ENCODE measurements around the gene CADPS2. TPM values are rescaled to one million over a fixed set of nuclear protein-coding genes. Genes with fewer than 3 reads are reported as not detected.

The CADPS2 gene
- total and polyA plus RNA-seq, 2 of the 8 experiments (the other 6 are each of a cell fraction or from before 2014, with no cell fraction given) = 8.9 to 22.3 TPM

DNA sequence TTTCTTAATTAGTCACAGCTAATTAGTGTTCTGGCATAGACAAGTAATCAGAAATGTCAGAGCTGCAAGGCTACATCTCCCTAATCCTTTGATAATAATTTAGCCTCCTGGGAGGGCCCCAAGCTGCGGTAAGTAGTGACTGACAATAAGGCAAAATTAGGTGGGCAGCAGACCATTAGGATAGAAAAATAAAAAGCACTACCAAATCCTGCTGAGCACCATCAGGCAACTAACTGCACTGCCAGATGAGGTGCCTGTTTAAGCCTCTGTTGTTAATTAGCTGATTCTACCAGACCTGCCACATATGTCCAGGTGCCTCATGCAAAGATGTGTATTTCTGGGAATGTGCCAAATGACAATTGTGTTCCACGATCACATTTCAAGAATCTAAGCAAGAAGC lies 549.2 kb downstream of the CADPS2 start:
- Histone ChIP-seq H3K79me2 (ENCODE audit: control insufficient read depth in 1 of 2, insufficient read depth in 2 of 2, low read length in 2 of 2) (no peaks in the 10 kb centered on the region), H3K4me2 (ENCODE audit: insufficient read depth in 1 of 2, low read depth in 2 of 2, low read length in 2 of 2) (no peak overlapping the region), H2AK5ac (ENCODE audit: low read depth, low read length) (no peak overlapping the region), H3K9me3 (ENCODE audit: insufficient read depth in 2 of 2, low read depth in 1 of 2, low read length in 1 of 2) (no peaks in the 10 kb centered on the region), H3K4me3 (ENCODE audit: extremely low read depth in 1 of 4, insufficient read depth in 2 of 4, low read depth in 3 of 4, low read length in 4 of 4) (no peak overlapping the region), H2BK20ac (ENCODE audit: low read length) (no peak overlapping the region), H4K5ac (ENCODE audit: insufficient read length, low read depth, low read length) (no peak overlapping the region), H4K8ac (ENCODE audit: extremely low read depth, insufficient read depth, low read length) (no peak overlapping the region), H2BK12ac (ENCODE audit: low read depth, low read length) (no peak overlapping the region), H2BK5ac (ENCODE audit: low read depth, low read length) (no peak overlapping the region), H3K4me1 (replicated peaks in 1 of 4; ENCODE audit: control insufficient read depth in 3 of 4, insufficient read depth in 4 of 4, low read length in 3 of 4) (peaks cover 0 to 13% (median 5%) of the 10 kb centered on the region in 4 experiments; a peak in 4 of 7 replicates), H3K27me3 (replicated peaks in 1 of 4; ENCODE audit: control insufficient read depth in 3 of 4, extremely low read depth in 1 of 4, insufficient read depth in 3 of 4, low read length in 3 of 4) (no peaks in the 10 kb centered on the region), H3K79me1 (ENCODE audit: low read depth, low read length) (no peaks in the 10 kb centered on the region), H3K9ac (replicated peaks in 1 of 4; ENCODE audit: extremely low read depth in 1 of 4, low read depth in 3 of 4, low read length in 3 of 4) (no peak overlapping the region), H2BK120ac (replicated peaks; ENCODE audit: low read depth, low read length) (no peak overlapping the region), H3K23ac (ENCODE audit: insufficient read length) (no peak overlapping the region), H3K56ac (replicated peaks; ENCODE audit: insufficient read length, low read depth, low read length) (no peak overlapping the region), H3K18ac (ENCODE audit: extremely low read depth, low read length) (no peak overlapping the region; the same call in 1 of the 2 replicates), H3K4ac (replicated peaks; ENCODE audit: insufficient read length, low read depth, low read length) (no peak overlapping the region), H3K36me3 (ENCODE audit: control insufficient read depth in 2 of 4, insufficient read depth in 4 of 4, low read length in 3 of 4) (no peaks in the 10 kb centered on the region; a peak in 1 of 8 replicates), H4K91ac (replicated peaks; ENCODE audit: insufficient read length, low read length) (no peak overlapping the region), H3K27ac (ENCODE audit: low read depth, low read length) (no peak overlapping the region), H3K23me2 (ENCODE audit: low read depth, low read length) (no peaks in the 10 kb centered on the region), H2AFZ (ENCODE audit: low read length) (no peak overlapping the region), H2BK15ac (ENCODE audit: low read length) (no peak overlapping the region; the same call in 1 of the 2 replicates), H3K14ac (ENCODE audit: insufficient read length) (no peak overlapping the region), H4K20me1 (replicated peaks in 1 of 2; ENCODE audit: control insufficient read depth in 1 of 2, insufficient read depth in 2 of 2, low read length in 2 of 2) (no peaks in the 10 kb centered on the region)
- POLR2A ChIA-PET (ENCODE audit: partially characterized antibody) = interaction anchor here (0.9 kb wide), 1 partner anchor 53 kb away, joined by 3 read pairs; no protein-coding TSS in a partner anchor
- TF ChIP-seq CEBPB (IDR thresholded peaks at IDR 0.05; ENCODE audit: low read depth, low read length) (no peak), SP1 (IDR thresholded peaks at IDR 0.05; ENCODE audit: low read depth, low read length) (no peak), E2F6 (IDR thresholded peaks at IDR 0.05) (no peak), CBX5 (IDR thresholded peaks at IDR 0.05; ENCODE audit: low read depth, low read length) (no peak), SAP30 (IDR thresholded peaks at IDR 0.05; ENCODE audit: insufficient read depth, insufficient replicate concordance, low read length) (no peak), MAFK (IDR thresholded peaks at IDR 0.05; ENCODE audit: low read depth, low read length) (no peak), GABPA (IDR thresholded peaks at IDR 0.05; ENCODE audit: borderline replicate concordance, insufficient read depth, low read length) (no peak), RXRA (IDR thresholded peaks at IDR 0.05; ENCODE audit: insufficient read depth, low read depth, low read length) (no peak), CHD1 (IDR thresholded peaks at IDR 0.05; ENCODE audit: low read depth, low read length) (no peak)
- CTCF ChIA-PET (ENCODE audit: partially characterized antibody) = interaction anchor here (1.0 to 2.0 kb wide), 6 partner anchors 8 to 21 kb away, joined by 3 to 6 read pairs (median 4); no protein-coding TSS in a partner anchor
- 76% methylated on average over 2 of the region's 2 CpGs; no CpG with 5 or more reads in 1 of the 2 experiments for WGBS, 2 experiments (ENCODE audit: extremely low coverage in 1 of 2, insufficient coverage in 1 of 2, insufficient read length in 1 of 2, insufficient replicate concordance in 2 of 2, low coverage in 1 of 2, low lambda C conversion rate in 2 of 2, missing lambda C conversion rate in 1 of 2)
- FAIRE-seq = no peak
- no peak for DNase-seq (ENCODE audit: low read depth in 1 of 2, low spot score in 2 of 2)

Data from H1 (cell line).